Measurements from ENCODE around the gene TRIOBP. TPM values are rescaled to one million over a fixed set of nuclear protein-coding genes. Genes with fewer than 3 reads are reported as not detected.
A peak's percentile ranks its signal among the peaks of the same experiment; 100 is the strongest.

Gene TRIOBP
- total RNA-seq, 1 donor from 2014 or later: 40.3 TPM

GRCh38 chr22:37804881-37805809 lies 108.3 kb downstream of the TRIOBP start:
- DNase-seq (ENCODE audit: low read depth) (peak; percentile 49), FAIRE-seq (no peak)
- TF ChIP-seq CTCF (IDR thresholded peaks at IDR 0.05; ENCODE audit: insufficient read depth, low read length, severe bottlenecking): no peak
- no peaks in the 10 kb centered on the region for H3K27me3 ChIP-seq (ENCODE audit: control insufficient read depth, insufficient read depth, low read length)
- H3K4me3 ChIP-seq (ENCODE audit: low read depth, low read length): peak overlapping the region; percentile 55
- no peaks in the 10 kb centered on the region for H3K36me3 ChIP-seq (ENCODE audit: control insufficient read depth, insufficient read depth, low read length)

- no peak for DNase-seq (ENCODE audit: low read depth)
- TF ChIP-seq CTCF (IDR thresholded peaks at IDR 0.05; ENCODE audit: insufficient read depth, low read length, severe bottlenecking): no peak
- Histone ChIP-seq H3K36me3 (ENCODE audit: control insufficient read depth, insufficient read depth, low read length) (no peaks in the 10 kb centered on the region), H3K27me3 (ENCODE audit: control insufficient read depth, insufficient read depth, low read length) (no peaks in the 10 kb centered on the region), H3K4me3 (ENCODE audit: low read depth, low read length) (peak overlapping the region; percentile 55)
- FAIRE-seq: no peak
Measured at GRCh38 chr22:37805810-37806277, 109.0 kb downstream of the TRIOBP start.

GRCh38 chr22:37806409-37807333 lies 109.8 kb downstream of the TRIOBP start:
- TF ChIP-seq CTCF (IDR thresholded peaks at IDR 0.05; ENCODE audit: insufficient read depth, low read length, severe bottlenecking): peak; percentile 6
- FAIRE-seq (no peak), DNase-seq (ENCODE audit: low read depth) (peak; percentile 30)
- H3K36me3 ChIP-seq (ENCODE audit: control insufficient read depth, insufficient read depth, low read length): no peaks in the 10 kb centered on the region
- H3K4me3 ChIP-seq (ENCODE audit: low read depth, low read length): peak overlapping the region; percentile 55
- no peaks in the 10 kb centered on the region for H3K27me3 ChIP-seq (ENCODE audit: control insufficient read depth, insufficient read depth, low read length)

GRCh38 chr22:37807410-37808293 lies 110.8 kb downstream of the TRIOBP start, which contains the start of gene GCAT:
Gene GCAT (plus strand): TSS chr22:37807934. CDS start chr22:37807968, 34 bp downstream.
- TF ChIP-seq CTCF (IDR thresholded peaks at IDR 0.05; ENCODE audit: insufficient read depth, low read length, severe bottlenecking): no peak
- H3K36me3 ChIP-seq (ENCODE audit: control insufficient read depth, insufficient read depth, low read length): no peaks in the 10 kb centered on the region
- H3K27me3 ChIP-seq (ENCODE audit: control insufficient read depth, insufficient read depth, low read length): no peaks in the 10 kb centered on the region
- peak within 1 kb of the TSS; percentile 55 for H3K4me3 ChIP-seq (ENCODE audit: low read depth, low read length)
- FAIRE-seq (no peak), DNase-seq (ENCODE audit: low read depth) (peak; percentile 89)

GRCh38 chr22:37808294-37808657 lies 111.4 kb downstream of the TRIOBP start:
- Histone ChIP-seq H3K27me3 (ENCODE audit: control insufficient read depth, insufficient read depth, low read length) (no peaks in the 10 kb centered on the region), H3K4me3 (ENCODE audit: low read depth, low read length) (peak overlapping the region; percentile 55), H3K36me3 (ENCODE audit: control insufficient read depth, insufficient read depth, low read length) (peaks cover 2% of the 10 kb centered on the region)
- TF ChIP-seq CTCF (IDR thresholded peaks at IDR 0.05; ENCODE audit: insufficient read depth, low read length, severe bottlenecking): no peak
- peak; percentile 33 for DNase-seq (ENCODE audit: low read depth)
- FAIRE-seq: no peak

All from bronchial epithelial cell (primary cell).